NCI-H2171 (cell line): ENCODE measurements around the gene FAM217A.

Experiments used
- DNase-seq: peaks from one replicate; lab custom pipeline; 2025; lab: John Stamatoyannopoulos, UW

The FAM217A gene

GRCh38 chr6:4084444-4085331 is 5.8 kb upstream of the FAM217A start:
- DNase-seq, result no peak

GRCh38 chr6:4074478-4075235 is 4.3 kb downstream of the FAM217A start:
- DNase-seq, result no peak

GRCh38 chr6:4071330-4071729 is 7.6 kb downstream of the FAM217A start:
- DNase-seq, result no peak

- no peak for DNase-seq
These were observed 9.7 kb downstream of the FAM217A start for GRCh38 chr6:4069199-4069598.

- DNase-seq, result no peak
These were observed 11.3 kb downstream of the FAM217A start for GRCh38 chr6:4067673-4068072.

- no peak for DNase-seq
These were observed 12.7 kb downstream of the FAM217A start for GRCh38 chr6:4066029-4066755.

GRCh38 chr6:4059115-4059777 is 19.7 kb downstream of the FAM217A start:
- no peak for DNase-seq

GRCh38 chr6:4057036-4057435 is 21.9 kb downstream of the FAM217A start:
- DNase-seq, result no peak

- no peak for DNase-seq
These were observed 23.4 kb downstream of the FAM217A start for GRCh38 chr6:4055420-4056041.

GRCh38 chr6:4049246-4049645 is 29.7 kb downstream of the FAM217A start:
- no peak for DNase-seq

- no peak for DNase-seq
These were observed 37.5 kb downstream of the FAM217A start for GRCh38 chr6:4041480-4041879.

- no peak for DNase-seq
These were observed 39.6 kb downstream of the FAM217A start for GRCh38 chr6:4039348-4039747.

- DNase-seq, result no peak
These were observed 42.4 kb downstream of the FAM217A start for GRCh38 chr6:4036581-4036980.

- no peak for DNase-seq
These were observed 46.5 kb downstream of the FAM217A start for GRCh38 chr6:4032475-4032874.

GRCh38 chr6:4031442-4031841 is 47.5 kb downstream of the FAM217A start:
- DNase-seq, result no peak

- no peak for DNase-seq
These were observed 48.3 kb downstream of the FAM217A start for GRCh38 chr6:4030669-4031068.

GRCh38 chr6:4029687-4030086 is 49.2 kb downstream of the FAM217A start:
- no peak for DNase-seq

- DNase-seq, result no peak
These were observed 50.9 kb downstream of the FAM217A start for GRCh38 chr6:4028051-4028450.

GRCh38 chr6:4025681-4026080 is 53.3 kb downstream of the FAM217A start:
- no peak for DNase-seq

- no peak for DNase-seq
These were observed 55.7 kb downstream of the FAM217A start for GRCh38 chr6:4023240-4023639.

- DNase-seq, result peak; percentile 4
These were observed 56.9 kb downstream of the FAM217A start for GRCh38 chr6:4021854-4022695.
